Stimulated activated CD4-positive, alpha-beta T cell treated with anti-CD3 and anti-CD28 coated beads, Interleukin-2, amount 100 ng/mL, for 24 hours (primary cell): ENCODE data around the gene TEAD2.

ENCODE experiments used
- DNase-seq, 2 donors: peaks; one replicate each; pipeline ENCODE4 v3.0.0-alpha.2; 2020

Gene TEAD2

DNA sequence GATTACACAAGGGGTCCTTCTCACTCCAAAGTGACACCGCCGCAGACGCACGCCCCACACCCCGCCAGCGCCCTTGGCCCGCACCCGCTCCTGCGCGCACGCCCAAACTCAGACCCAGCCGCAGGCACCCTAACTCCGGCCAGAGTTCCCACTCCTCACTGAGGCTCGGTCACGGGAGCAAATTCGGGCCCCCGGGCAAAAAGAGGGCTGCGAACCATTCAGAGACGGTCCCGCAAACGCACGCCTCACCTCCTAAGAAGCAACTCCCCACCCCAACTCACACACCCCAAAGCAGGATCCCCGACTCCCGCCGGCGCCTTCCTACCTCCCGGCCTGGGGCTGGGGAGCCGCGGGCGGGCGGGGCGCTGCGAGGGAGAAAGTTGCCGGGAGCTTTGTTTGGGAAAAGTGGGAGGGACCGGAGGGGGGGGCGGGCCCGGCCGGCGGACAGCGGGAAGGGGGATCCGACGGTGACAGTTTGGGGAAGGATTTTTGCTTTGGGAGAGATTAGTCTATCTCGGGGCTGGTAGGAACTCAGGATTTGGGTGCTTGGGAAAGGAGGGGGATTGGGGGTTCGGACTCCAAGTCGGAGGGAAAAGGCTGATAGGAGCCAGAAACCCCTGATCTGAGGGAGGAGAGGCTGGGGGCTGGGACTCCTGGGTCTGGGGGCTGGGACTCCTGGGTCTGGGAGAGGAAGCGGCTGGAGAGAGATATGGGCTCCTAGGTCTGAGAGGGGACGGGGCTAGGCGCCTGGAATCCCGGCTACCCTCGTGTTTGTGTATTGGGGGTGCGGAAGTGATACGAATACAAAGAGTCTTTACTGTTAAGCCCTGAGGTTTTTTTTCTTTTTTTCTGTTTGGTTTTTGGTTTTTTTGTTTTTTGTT lies at the start of gene TEAD2:
Gene TEAD2, minus strand, starts transcription at position 369 of the 881 bp plus-strand sequence. CDS start 2,341 bp downstream, outside the sequence.
- DNase-seq: peak in 1 of 2 donors; percentile 28

- DNase-seq: no peak
These were observed 49.6 kb upstream of the TEAD2 start for GRCh38 chr19:49411681-49412326.

- DNase-seq: no peak
These were observed 47.3 kb upstream of the TEAD2 start for GRCh38 chr19:49409441-49410029.

GRCh38 chr19:49408816-49409440 lies 46.7 kb upstream of the TEAD2 start:
- DNase-seq: no peak

GRCh38 chr19:49407482-49408015 lies 45.3 kb upstream of the TEAD2 start:
- no peak for DNase-seq

DNA sequence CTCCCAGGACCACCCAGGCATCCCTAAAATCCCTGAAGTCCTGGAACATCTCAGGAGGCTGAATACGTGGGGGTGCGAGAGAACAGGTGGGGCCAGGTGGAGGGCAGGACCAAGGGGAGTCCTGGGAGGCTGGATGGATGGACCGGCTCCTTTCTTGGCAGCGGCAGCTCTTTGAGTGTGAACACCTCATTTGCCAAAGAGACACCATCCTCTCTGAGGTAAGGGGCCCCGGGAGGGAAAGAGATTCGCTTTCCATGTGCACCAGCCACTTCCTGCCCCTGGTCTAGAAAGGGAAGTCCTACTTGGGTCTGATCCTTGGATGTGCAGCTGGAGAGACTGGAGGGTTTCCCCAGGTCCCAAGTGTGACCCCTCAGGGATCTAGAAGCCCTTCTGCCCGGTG lies 44.9 kb upstream of the TEAD2 start:
- no peak for DNase-seq

- DNase-seq: no peak
These were observed 41.4 kb upstream of the TEAD2 start for GRCh38 chr19:49403404-49404187.

- no peak for DNase-seq
These were observed 37.8 kb upstream of the TEAD2 start for GRCh38 chr19:49400029-49400428.

- DNase-seq: no peak
These were observed 36.7 kb upstream of the TEAD2 start for GRCh38 chr19:49398931-49399330.

- DNase-seq: no peak
These were observed 35.9 kb upstream of the TEAD2 start for GRCh38 chr19:49398001-49398615.

GRCh38 chr19:49396738-49397505 lies 34.7 kb upstream of the TEAD2 start:
- no peak for DNase-seq

DNA sequence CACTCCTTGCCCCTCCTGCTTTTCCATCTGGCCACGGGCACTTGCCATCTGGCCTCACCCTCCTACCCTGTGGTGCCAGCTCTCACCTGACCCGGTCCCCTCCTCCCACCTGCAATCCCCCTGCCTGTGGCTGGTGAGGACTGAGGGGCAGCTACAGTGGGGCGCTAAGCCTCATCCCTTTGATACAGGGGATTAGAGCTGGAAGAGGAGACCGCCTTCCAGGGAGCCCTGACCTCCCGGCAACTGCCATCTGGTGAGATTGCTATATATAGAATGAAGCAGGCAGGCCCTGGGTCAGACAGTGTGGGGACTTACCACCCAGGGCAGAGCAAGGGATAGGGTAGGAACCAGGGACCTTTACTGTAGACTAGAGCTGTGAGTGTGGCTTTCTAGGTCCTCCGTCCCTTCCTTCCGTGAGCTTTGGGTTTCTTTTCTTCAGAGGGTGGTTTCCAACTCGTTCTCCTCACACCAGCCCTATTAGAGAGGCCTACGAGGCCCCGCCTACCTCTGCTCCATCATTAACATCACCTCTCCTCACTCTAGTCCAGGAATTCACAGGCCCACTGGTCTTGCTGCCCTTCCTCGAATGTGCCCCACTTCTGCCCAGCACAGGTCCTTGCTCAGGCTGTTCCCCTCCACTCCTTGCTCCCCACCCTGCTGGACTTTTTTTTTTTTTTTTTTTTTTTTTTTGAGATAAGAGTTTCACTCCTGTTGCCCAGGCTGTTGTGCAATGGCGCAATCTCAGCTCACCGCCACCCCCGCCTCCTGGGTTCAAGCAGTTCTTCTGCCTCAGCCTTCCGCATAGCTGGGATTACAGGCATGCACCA lies 33.6 kb upstream of the TEAD2 start:
- DNase-seq: no peak

GRCh38 chr19:49393881-49394280 lies 31.7 kb upstream of the TEAD2 start:
- no peak for DNase-seq

GRCh38 chr19:49391581-49392399 lies 29.6 kb upstream of the TEAD2 start:
- DNase-seq: peak; percentile 81 to 83

DNA sequence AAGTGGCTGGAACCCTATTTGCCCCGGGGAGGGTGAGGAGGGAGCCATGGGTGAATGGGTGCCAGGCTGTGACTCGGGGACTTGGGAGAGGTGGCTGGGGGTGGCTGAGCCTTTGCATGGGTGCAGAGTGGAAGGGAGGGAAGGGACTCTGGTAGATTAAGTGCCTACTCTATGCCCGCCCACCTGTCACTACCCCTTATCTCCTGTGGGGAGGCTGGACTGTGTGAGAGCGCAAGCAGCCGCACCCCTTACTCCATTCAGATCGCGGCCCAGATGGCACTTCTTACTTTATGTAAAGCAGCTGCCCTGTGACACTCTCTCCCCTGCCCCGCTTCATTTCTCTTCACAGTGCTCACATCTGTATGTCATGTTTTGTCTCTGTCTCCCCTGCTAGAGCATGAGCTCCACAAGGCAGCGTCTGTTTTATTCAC lies 28.7 kb upstream of the TEAD2 start:
- no peak for DNase-seq

- no peak for DNase-seq
These were observed 28.1 kb upstream of the TEAD2 start for GRCh38 chr19:49390131-49390928.

DNA sequence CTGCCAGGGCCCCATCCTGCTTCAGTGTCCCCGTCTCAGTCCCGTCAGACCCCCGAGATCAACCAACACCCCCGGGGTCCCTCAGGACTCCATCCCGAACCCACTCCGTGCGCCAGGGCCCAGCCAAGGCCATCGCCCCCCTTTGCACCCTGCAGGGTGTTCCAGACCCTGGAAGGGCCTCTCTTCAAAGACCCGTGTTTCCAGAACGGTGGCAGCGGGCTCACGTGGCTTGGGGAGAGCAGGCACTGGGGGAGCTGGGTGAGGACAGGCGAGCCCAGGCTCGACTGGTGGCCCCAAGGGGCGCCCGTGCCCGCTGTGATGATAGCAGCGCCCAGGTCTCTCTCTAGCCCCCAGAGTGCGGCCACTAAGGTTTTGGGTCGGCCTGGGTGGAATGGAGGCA lies 27.2 kb upstream of the TEAD2 start:
- no peak for DNase-seq

GRCh38 chr19:49387936-49388372 lies 25.7 kb upstream of the TEAD2 start, which contains the start of gene KASH5:
Gene KASH5, plus strand, starts transcription at chr19:49388249. Its CDS starts 2,635 bp downstream, at chr19:49390884.
- DNase-seq: peak; percentile 76 to 91
